Hepatic stellate cell (primary cell): Measurements from ENCODE around the gene TDRD7.
"Not testable (repeated sequence)": the region's sequence is repeated elsewhere in the genome, so short reads cannot be mapped to it uniquely, and the experiment has no call there.

ENCODE experiments used
- DNase-seq: peaks from one replicate; pipeline ENCODE4 v3.0.0; 2011; ENCODE audit warnings: low spot score

The TDRD7 gene

DNA sequence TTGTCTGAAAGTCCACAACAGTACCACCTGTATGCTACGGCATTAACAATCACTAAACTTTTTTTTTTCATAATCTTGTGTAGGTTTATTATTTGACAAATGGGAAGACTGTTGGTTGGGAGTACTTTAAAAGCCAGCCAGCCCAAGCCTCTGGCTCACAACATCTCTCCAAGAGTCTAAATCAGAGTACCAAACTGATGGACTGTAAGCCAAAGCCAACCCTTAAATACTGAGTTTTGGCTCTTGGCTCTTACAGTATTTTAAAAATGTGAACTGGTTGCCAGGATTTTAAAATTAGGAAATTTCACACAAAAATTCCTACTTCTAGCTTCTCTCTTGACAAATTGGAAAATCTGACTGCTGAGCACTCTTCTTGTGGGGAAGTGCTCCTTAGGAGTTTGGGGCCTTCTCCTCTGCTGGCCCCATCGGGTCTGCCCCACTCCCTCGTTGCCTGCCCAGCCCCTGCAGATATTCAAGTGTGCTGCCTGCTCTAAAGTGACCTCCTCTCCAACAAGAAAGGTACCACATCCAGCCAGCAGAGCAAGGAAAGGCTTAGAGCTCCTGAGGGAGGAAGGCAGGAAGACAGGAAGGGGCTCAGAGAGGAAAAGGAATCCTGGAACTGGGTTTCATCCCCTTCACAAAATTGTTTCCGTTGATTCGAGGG is 67.7 kb downstream of the TDRD7 start:
- DNase-seq, result no peak

DNA sequence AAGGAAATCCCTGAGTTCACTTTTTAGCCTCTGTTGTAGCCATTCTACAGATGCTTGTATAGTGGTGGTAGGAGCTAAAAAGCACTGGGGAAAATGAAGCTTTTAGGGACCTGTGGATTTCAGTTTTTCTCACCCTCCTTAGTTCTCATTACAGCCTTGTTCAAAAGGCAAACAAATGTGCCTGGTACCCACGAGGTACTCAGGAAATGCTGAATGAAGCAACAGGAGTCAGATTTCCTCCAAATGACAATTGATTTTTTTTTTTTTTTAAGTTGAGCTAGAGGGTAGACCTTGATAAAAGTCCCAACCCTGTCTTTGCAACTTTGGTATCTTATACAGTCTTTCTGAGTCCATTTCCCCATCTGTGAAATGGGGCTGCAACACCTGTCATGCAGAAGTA is 68.3 kb downstream of the TDRD7 start:
- no peak for DNase-seq

DNA sequence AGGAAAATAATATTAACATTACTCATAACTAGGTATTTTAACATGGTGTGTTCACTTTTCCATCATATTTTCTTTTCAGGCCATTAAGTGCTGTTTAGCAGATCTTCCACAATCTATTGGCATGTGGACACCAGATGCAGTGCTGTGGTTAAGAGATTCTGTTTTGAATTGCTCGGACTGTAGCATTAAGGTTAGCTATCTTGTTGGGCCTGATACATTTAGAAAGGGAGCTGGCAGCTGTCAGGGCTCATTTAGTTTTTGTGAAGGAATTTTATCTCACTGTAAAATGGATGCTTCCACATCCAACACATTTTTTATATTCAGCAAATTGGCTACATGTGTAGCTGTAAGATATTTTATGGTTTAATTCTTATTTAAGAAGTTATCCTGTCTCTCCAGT is 68.9 kb downstream of the TDRD7 start:
- no peak for DNase-seq

- DNase-seq, result no peak
Measured at GRCh38 chr9:97484134-97484533, 72.2 kb downstream of the TDRD7 start.

DNA sequence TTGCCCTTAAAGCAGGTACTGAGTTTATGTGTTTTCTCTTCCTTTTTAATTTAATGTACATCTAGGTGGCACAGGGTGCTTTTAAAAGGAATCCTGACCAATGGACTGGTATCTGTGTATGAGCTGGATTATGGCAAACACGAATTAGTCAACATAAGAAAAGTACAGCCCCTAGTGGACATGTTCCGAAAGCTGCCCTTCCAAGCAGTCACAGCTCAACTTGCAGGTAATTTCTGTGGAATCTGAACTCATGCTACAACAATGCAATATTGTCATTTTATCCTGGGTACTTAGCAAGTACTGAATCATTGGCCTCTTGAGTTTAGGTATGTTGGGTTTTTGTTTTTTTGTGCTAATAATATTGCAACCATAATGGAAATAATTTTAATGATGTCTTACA is 75.2 kb downstream of the TDRD7 start:
- DNase-seq, result no peak

DNA sequence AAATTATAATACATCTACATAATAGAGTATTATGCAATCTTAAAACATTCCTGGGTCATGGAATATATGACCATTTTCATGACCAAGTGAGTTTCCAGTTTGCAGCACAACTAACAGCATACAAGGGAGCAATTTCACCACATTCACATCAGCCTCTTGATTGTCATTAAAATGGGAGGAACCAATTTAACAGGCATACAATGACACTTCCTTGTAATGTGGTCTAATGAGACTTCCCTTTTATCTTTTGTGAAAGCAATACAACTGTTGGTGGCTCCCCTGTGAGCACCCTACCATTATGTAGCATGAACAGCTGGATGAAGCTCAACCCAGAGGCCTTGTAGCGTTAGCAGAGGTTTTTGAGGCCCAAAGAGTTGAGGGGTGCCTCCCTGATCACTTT is 76.0 kb downstream of the TDRD7 start:
- DNase-seq, result no peak

DNA sequence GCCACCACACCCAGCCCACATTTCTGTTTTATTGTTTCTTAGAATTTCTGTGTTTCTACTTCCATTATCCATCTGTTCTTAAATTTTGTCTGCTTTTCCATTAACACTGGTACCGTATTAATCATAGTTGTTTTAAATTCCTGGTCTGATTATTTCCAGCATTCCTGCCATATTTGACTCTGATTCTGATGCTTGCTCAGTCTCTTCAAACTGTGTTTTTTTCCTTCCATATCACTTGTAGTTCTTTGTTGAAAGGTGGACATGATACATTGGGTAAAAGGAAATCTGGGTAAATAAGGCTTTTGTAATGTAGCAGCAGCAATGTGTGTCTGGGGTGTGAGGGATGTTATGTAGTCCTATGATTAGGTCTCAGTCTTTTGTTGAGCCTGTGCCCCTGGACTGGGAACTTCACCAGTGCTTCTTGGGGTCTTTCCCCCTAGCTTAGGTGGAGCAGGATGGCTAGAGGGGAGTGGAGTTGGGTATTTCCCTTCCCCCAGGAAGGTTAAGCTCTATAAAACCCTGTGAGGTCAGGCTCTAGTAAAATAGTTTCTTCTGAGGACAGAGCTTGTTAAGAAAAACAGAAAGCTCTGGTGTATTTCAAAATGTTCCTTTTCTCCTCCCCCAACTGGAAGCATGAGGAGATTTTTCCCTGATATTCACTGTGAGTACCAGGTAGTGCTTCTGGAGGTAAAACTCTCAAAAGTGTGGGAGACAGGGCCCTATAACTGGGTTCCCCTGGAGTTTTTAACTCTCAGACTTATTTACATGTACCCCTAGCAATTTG is 79.5 kb downstream of the TDRD7 start:
- no peak for DNase-seq

- DNase-seq, result not testable (repeated sequence)
Measured at GRCh38 chr9:97497558-97498375, 85.9 kb downstream of the TDRD7 start.

GRCh38 chr9:97498846-97499245 is 87.0 kb downstream of the TDRD7 start:
- not testable (repeated sequence) for DNase-seq

GRCh38 chr9:97500263-97500662 is 88.4 kb downstream of the TDRD7 start:
- no peak for DNase-seq

- DNase-seq, result no peak
Measured at GRCh38 chr9:97500765-97501176, 88.9 kb downstream of the TDRD7 start.

DNA sequence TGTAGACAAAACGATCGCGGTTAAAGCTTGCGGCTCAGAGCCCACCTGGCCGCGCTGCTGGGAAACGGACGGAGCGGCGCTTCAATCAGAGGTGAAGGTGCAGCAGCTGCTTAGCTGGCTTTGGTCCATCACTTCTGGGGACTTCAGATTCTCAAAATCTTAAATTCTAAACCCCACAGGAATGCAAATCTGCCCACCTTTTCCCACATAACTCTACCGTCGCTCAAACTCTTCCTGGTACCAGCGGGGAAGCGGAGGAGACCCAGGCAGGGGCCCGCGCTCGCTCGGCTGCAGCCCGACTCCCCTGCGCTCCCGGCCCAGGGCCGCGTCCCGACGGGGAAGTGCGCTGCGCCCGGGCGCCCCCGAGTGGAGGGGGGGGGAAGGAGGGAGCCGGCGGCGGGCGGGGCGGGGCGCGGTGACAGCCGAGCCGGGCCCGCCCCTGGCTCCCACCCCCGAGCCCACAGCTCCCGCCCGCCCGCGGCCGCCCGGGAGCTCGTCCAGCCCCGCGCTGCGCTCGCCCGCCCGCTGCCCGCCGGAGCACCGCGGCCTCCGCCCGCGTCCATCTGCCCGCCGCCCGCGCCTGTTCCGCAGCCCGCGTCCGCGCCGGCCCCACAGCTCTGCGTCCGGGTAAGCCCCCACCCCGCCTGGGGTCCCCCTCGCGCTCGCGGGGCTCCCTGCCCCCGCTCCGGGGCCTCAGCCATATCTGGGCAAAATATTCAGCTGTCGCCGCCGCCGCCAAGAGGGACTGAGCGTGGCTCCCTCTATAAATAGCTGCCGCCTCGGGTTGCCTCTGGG is 89.5 kb downstream of the TDRD7 start, which contains the start of gene TMOD1:
TMOD1 (plus strand) TSS at position 490 of the 795 bp plus-strand sequence. CDS start 22,523 bp downstream, outside the sequence.
- peak; percentile 80 for DNase-seq

GRCh38 chr9:97501972-97502221 is 90.0 kb downstream of the TDRD7 start:
- no peak for DNase-seq

DNA sequence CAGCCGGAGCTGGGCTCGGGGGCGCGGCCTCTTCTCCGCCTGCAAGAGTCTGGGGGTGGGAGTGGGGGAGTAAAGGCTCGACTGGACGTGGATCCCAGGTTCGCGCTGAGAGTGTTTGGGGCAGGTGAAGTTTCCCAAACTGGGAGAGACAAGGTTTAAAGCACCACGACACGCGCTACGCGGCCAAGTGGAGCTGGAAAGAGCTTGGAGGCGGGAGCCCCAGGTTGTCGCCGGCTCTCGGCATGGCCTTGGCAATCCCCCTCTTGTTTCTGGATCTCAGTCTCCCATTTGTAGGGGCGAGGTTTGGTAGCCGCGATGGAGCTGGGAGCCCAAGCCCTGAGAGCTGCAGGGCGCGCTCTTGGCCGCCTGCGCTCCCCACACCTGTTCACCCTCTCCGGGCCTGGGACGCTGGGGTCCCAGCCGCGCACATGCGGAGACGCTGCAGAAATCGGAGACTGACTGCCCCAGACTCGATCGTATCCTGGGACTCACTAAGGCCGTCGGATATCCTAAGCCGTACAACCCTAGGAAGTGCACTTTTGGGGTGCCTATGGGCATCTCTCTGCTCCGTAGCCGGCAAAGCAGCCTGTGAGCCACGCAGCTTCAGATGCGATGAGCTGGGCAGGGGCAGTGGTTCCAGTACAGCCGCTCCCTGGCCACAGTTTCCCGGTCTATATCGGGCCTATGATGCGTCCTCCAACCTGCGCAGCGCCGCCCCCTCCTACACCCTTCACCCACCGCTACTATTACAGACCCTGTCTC is 90.5 kb downstream of the TDRD7 start:
- DNase-seq, result no peak

DNA sequence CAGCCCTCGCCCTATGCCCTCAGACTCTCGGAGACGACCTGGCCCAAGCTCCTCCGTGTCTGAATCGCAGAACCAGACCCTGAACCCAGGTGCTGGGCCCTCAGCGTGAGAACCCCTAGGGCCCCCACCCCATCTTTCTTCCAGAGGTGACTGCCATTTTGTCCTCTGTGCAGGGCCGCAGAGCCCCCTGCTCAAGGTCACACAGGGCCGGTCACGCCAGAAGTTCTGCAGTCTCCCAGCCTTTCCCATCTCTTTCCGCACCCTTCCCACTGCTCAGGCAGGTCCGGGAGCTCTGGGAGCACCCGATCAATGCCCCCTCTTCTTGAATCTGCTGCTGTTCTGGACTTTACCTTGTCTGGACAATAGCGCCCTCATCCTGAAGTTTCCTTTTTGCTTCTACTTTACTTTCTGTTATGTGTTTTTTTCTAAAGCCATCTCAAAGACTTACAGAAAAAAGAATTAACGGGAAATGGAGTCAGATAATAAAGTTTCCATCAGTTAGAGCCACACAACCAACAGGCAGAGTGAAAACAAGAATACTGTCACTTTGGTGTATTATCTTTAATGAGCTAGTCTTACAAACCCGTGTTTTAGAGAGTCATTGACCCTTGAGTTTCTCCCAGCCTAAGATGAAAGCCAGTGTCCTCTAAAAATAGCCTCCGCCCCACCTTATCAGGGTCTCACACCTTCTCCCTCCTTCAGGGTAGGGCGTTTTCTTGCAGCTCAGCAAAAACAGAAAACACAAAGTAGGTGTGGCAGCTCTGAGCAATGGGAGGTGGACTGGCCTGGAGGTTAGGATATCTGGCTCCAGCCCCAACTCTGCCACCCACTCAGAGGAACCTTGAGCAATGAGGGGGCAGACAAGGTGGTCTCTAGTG is 91.3 kb downstream of the TDRD7 start:
- DNase-seq, result no peak

GRCh38 chr9:97503862-97504210 is 91.9 kb downstream of the TDRD7 start:
- no peak for DNase-seq

DNA sequence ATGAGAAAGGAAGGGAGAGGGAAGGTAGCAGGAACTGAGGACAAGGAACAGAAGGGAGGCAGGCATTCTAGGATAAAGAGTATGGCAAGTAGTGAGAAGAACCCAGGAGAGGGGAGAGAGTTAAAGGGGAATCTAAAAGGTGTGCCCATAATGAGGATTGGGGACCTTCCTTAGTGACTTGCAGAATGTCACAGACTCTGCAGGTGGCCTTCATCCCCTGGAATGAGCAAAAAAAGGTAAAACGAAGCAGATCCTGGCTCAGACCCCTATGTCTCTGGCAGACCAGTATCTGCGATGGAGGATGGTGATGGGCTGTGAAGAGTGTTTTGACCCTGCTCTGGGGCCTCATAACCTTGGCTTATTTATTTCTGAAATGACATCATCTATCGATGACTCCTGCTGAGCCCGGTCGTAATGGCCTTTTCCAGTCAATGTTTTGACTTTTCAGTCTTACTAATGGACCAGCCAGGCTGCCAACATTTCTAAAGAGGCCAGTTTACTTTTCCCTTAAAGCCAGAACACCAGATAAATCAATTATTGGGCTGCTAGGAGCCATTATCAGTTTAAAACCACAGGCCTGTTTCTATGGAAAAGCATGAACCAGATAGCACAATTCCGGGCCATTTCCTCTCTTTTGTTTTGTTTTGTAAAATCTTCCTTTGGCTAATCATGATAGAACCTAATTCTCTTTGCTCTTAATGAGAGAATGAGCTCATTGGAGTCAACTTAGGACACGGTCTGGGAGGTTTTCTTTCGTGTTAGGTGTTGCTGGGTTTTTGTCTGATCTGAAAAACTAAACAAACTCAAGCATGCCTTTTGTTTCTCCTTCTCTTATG is 92.7 kb downstream of the TDRD7 start:
- DNase-seq, result no peak

GRCh38 chr9:97505845-97506244 is 93.9 kb downstream of the TDRD7 start:
- DNase-seq, result no peak

- no peak for DNase-seq
Measured at GRCh38 chr9:97506306-97506705, 94.4 kb downstream of the TDRD7 start.

DNA sequence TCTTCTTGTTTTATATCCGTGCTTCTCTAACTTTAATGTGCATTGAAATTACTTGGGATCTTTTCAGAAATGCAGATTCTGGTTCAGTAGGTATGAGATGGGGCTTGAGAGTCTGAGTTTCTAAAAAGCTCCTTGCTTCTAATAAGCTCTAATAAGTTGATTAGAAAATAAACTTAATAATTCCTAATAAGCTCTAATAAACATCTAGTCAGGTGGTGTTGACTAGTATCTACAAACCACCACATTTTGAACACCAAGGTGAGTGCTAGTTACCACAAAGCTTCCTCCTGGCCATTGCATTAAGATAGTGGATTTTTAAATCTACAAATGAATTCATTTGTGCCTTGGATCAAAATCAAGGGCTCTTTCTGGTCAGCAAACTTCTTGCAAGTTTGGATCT is 94.9 kb downstream of the TDRD7 start:
- DNase-seq, result no peak
